CD4-positive, CD25-positive, alpha-beta regulatory T cell (primary cell): ENCODE measurements around the gene CCL25. TPM values are rescaled to one million over a fixed set of nuclear protein-coding genes. Genes with fewer than 3 reads are reported as not detected.

Experiments used
- ATAC-seq, 2 donors: fragments of 150-1000 bp; cut with Tn5 transposase; one replicate each; pipeline ENCODE4 v1.10.0; 2021; ENCODE audit warnings: low read depth in 2 of 2, moderate number of reproducible peaks in 2 of 2, moderate library complexity in 1 of 2
- DNase-seq, 3 donors: peaks; one replicate each; pipeline versions ENCODE4 v3.0.0 to v3.0.0-alpha.2; 2012 to 2022; ENCODE audit warnings: mixed read lengths in 1 of 3
- H3K27ac ChIP-seq: one replicate; pipeline ENCODE4 v1.7.0; 2013; ENCODE audit warnings: mild to moderate bottlenecking, low read length; ENCODE audit not compliant: insufficient read depth, poor library complexity, severe bottlenecking
- H3K27me3 ChIP-seq: one replicate; pipeline ENCODE4 v1.7.0; 2013; ENCODE audit warnings: low read length; ENCODE audit not compliant: control insufficient read depth, insufficient read depth
- H3K36me3 ChIP-seq: one replicate; pipeline ENCODE4 v1.7.0; 2013; ENCODE audit warnings: mild to moderate bottlenecking, low read length, moderate library complexity; ENCODE audit not compliant: control insufficient read depth, insufficient read depth
- H3K4me1 ChIP-seq: 2 replicates; pipeline ENCODE4 v1.7.0; 2013; ENCODE audit warnings: mild to moderate bottlenecking, low read length; ENCODE audit not compliant: insufficient read depth, control insufficient read depth, poor library complexity, severe bottlenecking
- H3K4me3 ChIP-seq: one replicate; pipeline ENCODE4 v1.7.0; 2013; ENCODE audit warnings: low read depth, mild to moderate bottlenecking, low read length, moderate library complexity
- H3K9me3 ChIP-seq, 2 experiments: 1 replicate in 1 of 2; 2 replicates in 1 of 2; pipeline ENCODE4 v1.7.0; 2013; ENCODE audit warnings: low read length in 2 of 2, mild to moderate bottlenecking in 1 of 2, moderate library complexity in 1 of 2; ENCODE audit not compliant: control insufficient read depth in 2 of 2
- H3K27ac Mint-ChIP-seq, 3 donors: one replicate each; pipeline ENCODE4 v1.8.0; 2020 to 2022; ENCODE audit warnings: mild to moderate bottlenecking in 3 of 3, mixed read lengths in 3 of 3, moderate library complexity in 2 of 3
- H3K27me3 Mint-ChIP-seq: one replicate; pipeline ENCODE4 v1.8.0; 2022; ENCODE audit warnings: mild to moderate bottlenecking, mixed read lengths
- H3K36me3 Mint-ChIP-seq: one replicate; pipeline ENCODE4 v1.8.0; 2020; ENCODE audit warnings: mixed read lengths
- H3K4me1 Mint-ChIP-seq, 4 donors: one replicate each; pipeline ENCODE4 v1.8.0; 2020 to 2022; ENCODE audit warnings: mixed read lengths in 4 of 4, mild to moderate bottlenecking in 1 of 4
- H3K4me3 Mint-ChIP-seq, 4 donors: one replicate each; pipeline ENCODE4 v1.8.0; 2020 to 2022; ENCODE audit warnings: mild to moderate bottlenecking in 4 of 4, mixed read lengths in 4 of 4, moderate library complexity in 3 of 4
- H3K9me3 Mint-ChIP-seq, 7 donors: one replicate each; pipeline ENCODE4 v1.8.0; 2020 to 2022; ENCODE audit warnings: mixed read lengths in 7 of 7, mild to moderate bottlenecking in 3 of 7, moderate library complexity in 2 of 7
- polyA plus RNA-seq, 4 donors: library from polyadenylated mRNA; unstranded; fragments of 300-500 nt; fragmentation: Illumina TruSeq; gene quantifications; one replicate each; pipeline ENCODE4 v1.2.3, GENCODE V29; 2021
- total RNA-seq: library from RNA; stranded (reverse); gene quantifications from one replicate; pipeline ENCODE4 v1.2.3, GENCODE V29; 2022

CCL25 gene
- total and polyA plus RNA-seq, 5 donors from 2014 or later: 0.48 TPM; not detected in 4

DNA sequence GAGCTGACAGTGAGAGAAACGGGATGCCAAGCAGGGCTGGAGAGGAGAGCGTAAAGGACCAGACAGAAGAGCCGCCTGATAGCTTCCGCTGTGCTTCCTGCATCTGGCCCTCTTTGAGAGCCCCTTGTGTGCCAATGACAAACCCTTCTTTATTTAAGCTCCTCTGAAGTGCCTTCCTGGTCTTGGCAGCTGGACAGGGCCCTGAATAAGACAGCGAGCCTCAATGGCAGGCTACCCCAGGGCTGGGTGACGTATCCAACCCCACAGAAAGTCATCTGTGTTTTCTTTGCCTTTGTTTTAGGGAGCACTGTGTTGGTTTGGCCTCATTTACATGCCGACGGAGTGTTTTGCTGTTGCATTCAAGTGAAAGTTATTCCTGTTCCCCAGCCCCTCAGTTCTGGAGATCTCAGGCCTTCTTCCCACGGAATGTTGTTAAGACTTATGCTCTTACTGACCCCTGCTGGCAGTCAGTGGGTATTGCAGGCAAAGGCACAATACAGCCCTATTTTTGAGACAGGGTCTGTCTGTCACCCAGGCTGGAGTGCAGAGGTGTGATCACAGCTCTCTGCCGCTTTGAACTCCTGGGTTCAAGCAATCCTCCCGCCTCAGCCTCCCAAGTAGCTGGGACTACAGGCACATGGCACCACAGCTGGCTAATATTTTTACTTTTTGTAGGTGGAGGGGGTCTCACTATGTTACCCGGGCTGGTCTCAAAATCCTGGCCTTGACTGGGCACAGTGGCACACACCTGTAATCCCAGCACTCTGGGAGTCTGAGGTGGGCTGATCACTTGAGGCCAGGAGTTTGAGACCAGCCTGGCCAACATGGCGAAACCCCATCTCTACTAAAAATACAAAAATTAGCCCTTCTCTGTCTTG is 16.8 kb downstream of the CCL25 start:
- no peak overlapping the region for H3K27ac ChIP-seq
- Mint-ChIP-seq H3K9me3 (peaks cover 0 to 25% (median 9%) of the 10 kb centered on the region in 7 donors), H3K4me3 (no peak overlapping the region), H3K27ac (no peak overlapping the region), H3K27me3 (no peaks in the 10 kb centered on the region), H3K4me1 (no peaks in the 10 kb centered on the region), H3K36me3 (no peaks in the 10 kb centered on the region)
- H3K4me1 ChIP-seq: no peaks in the 10 kb centered on the region
- peaks cover 12 to 20% of the 10 kb centered on the region in 2 experiments for H3K9me3 ChIP-seq
- DNase-seq (peak in 1 of 3 donors; percentile 19), ATAC-seq (no peak)
- H3K36me3 ChIP-seq: no peaks in the 10 kb centered on the region
- no peak overlapping the region for H3K4me3 ChIP-seq
- H3K27me3 ChIP-seq: no peaks in the 10 kb centered on the region

DNA sequence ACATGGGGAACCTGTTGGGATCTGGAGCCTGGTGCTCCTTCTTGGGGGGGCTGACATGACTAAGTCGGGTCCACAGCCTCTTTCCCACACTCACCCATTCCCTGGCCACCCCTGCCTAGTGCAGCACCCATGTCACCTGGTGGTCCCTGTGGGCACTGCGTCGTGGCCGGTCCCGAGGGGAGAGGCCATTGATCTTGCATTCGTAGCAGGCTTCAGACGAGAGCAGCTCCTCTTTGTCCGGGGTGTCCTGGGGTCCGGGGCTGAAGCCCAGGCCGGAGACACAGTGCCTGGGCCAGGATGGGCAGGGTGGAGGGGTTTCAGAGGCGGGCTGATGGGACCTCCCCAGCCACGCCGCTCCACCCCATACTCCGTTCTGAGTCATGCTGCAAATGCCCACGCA is 19.4 kb downstream of the CCL25 start:
- ATAC-seq (no peak), DNase-seq (no peak)
- H3K27ac ChIP-seq: no peak overlapping the region
- no peaks in the 10 kb centered on the region for H3K4me1 ChIP-seq
- H3K9me3 ChIP-seq: peaks cover 12 to 20% of the 10 kb centered on the region in 2 experiments
- no peak overlapping the region for H3K4me3 Mint-ChIP-seq
- no peak overlapping the region for H3K27ac Mint-ChIP-seq
- H3K36me3 Mint-ChIP-seq: no peaks in the 10 kb centered on the region
- H3K4me1 Mint-ChIP-seq: no peaks in the 10 kb centered on the region
- no peaks in the 10 kb centered on the region for H3K36me3 ChIP-seq
- H3K27me3 Mint-ChIP-seq: no peaks in the 10 kb centered on the region
- H3K9me3 Mint-ChIP-seq: peaks cover 0 to 25% (median 9%) of the 10 kb centered on the region in 7 donors
- H3K27me3 ChIP-seq: no peaks in the 10 kb centered on the region
- H3K4me3 ChIP-seq: no peak overlapping the region

DNA sequence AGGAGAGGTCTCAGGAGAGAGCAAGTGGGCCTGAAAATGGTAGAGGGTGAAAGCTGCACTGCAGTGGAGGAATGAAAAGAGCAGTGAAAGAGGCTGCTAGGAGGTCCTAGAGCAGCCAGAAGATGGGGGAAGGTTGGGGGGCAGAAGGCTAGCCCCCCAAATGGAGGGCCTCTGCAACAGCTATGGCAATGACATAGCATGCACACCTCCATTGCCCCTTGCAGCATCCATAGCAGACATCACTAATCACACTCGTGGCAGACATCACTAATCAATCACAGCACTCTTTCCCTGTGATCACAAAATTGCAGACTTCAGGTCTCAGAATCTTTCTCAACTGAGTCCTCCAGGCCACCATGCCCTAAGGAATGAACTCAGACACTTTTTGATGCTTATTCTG is 21.9 kb downstream of the CCL25 start:
- H3K9me3 ChIP-seq: peaks cover 9 to 11% of the 10 kb centered on the region in 2 experiments
- no peak overlapping the region for H3K27ac ChIP-seq
- H3K36me3 Mint-ChIP-seq: no peaks in the 10 kb centered on the region
- peaks cover 0 to 16% (median 7%) of the 10 kb centered on the region in 7 donors for H3K9me3 Mint-ChIP-seq
- no peaks in the 10 kb centered on the region for H3K27me3 ChIP-seq
- no peak overlapping the region for H3K4me3 Mint-ChIP-seq
- no peaks in the 10 kb centered on the region for H3K4me1 Mint-ChIP-seq
- ATAC-seq: no peak
- no peak overlapping the region for H3K4me3 ChIP-seq
- no peaks in the 10 kb centered on the region for H3K36me3 ChIP-seq
- no peaks in the 10 kb centered on the region for H3K4me1 ChIP-seq
- no peak overlapping the region for H3K27ac Mint-ChIP-seq
- no peak for DNase-seq
- no peaks in the 10 kb centered on the region for H3K27me3 Mint-ChIP-seq

DNA sequence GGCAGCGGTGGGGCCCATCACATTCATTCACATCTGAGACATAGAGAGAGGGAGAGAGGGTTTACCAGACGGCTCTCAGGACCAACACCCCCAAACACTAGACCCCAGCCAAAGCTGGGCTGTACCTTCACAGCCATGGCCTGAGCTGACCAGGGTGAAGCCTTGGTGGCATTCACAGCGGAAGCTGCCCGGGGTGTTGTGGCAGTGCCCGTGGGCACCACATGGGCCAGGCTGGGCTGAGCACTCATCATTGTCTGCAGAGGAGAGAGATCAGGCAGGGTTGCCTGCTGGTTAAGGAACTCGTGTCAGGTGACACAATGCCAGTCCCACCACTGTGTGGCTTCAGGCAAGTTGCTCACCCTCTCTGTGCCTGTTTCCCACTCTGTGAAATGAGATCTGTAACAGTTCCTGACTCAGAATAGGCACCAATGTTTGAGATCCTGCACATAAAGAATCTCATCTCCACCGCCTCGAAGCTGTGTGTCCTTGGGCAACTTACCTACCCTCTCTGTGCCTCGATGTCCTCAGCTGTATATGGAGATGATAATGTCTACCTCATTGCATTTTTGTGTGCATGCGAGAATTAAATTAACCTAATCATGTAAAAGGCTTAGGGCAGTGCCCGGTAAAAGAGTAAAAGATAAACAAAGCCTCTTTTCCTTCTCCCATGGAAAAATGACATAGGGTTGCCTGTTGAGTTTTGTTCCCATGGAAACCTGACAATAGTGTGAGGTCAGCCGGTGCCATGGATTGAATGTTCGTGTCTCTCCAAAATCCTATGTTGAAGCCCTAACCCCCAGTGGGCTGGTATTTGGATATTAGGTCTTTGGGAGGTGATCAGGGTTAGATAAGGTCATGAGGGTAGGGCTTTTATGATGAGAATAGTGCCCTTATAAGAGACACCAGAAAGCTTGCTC is 22.9 kb downstream of the CCL25 start:
- Mint-ChIP-seq H3K4me3 (no peak overlapping the region), H3K9me3 (peaks cover 0 to 7% (median under 1%) of the 10 kb centered on the region in 7 donors), H3K27ac (no peak overlapping the region), H3K4me1 (no peaks in the 10 kb centered on the region), H3K36me3 (no peaks in the 10 kb centered on the region), H3K27me3 (peaks cover 4% of the 10 kb centered on the region)
- H3K4me1 ChIP-seq: no peaks in the 10 kb centered on the region
- H3K9me3 ChIP-seq: peaks cover under 1 to 2% of the 10 kb centered on the region in 2 experiments
- no peak for DNase-seq
- no peak overlapping the region for H3K4me3 ChIP-seq
- no peak overlapping the region for H3K27ac ChIP-seq
- H3K27me3 ChIP-seq: no peaks in the 10 kb centered on the region
- no peak for ATAC-seq
- H3K36me3 ChIP-seq: no peaks in the 10 kb centered on the region

DNA sequence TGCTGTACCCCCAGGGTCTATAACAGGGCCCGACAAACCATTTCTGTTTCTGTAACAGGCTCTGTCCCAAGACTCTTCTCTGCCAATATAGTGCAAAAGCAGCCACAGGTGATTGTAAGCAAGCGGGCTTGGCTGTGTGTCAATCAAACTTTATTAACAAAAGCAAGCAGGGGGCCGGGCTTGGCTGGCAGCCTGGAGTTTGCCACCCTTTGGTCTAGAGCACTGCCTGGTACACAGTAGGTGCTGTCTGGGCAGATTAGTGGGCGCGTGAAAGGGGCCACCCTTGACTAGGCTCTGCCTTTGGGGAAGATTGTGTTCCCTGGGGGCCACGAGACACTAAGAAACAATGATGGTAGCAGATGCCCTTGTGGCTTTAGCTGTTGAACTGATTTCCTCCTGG is 27.4 kb downstream of the CCL25 start:
- H3K9me3 ChIP-seq: no peaks in the 10 kb centered on the region
- Mint-ChIP-seq H3K9me3 (peaks cover 0 to 2% (median 0%) of the 10 kb centered on the region in 7 donors), H3K27me3 (peaks cover 4% of the 10 kb centered on the region), H3K4me1 (no peaks in the 10 kb centered on the region), H3K4me3 (no peak overlapping the region), H3K27ac (no peak overlapping the region), H3K36me3 (no peaks in the 10 kb centered on the region)
- H3K36me3 ChIP-seq: no peaks in the 10 kb centered on the region
- ATAC-seq (no peak), DNase-seq (no peak)
- H3K27ac ChIP-seq: no peak overlapping the region
- H3K27me3 ChIP-seq: no peaks in the 10 kb centered on the region
- H3K4me3 ChIP-seq: no peak overlapping the region
- H3K4me1 ChIP-seq: no peaks in the 10 kb centered on the region

DNA sequence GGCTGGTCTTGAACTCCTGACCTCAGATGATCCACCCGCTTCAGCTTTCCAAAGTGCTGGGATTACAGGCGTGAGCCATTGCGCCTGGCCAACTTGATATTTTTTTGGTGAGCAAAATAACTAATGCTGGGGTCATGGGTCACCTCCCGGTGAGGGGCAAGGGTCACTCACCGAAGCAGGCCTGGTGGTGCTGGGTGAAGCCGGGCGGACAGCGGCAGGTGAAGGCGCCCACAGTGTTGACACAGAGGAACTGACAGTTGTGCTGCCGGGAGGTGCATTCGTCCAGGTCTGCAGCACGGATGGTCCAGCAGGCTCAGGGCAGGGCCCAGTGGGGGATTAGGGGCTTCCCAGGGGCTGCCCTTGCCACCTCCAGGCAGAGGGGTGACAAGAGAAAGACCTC is 28.3 kb downstream of the CCL25 start:
- DNase-seq: no peak
- ATAC-seq: no peak
- H3K9me3 Mint-ChIP-seq: peaks cover 0 to 2% (median 0%) of the 10 kb centered on the region in 7 donors
- no peak overlapping the region for H3K27ac ChIP-seq
- H3K27ac Mint-ChIP-seq: no peak overlapping the region
- H3K4me1 ChIP-seq: no peaks in the 10 kb centered on the region
- H3K27me3 ChIP-seq: no peaks in the 10 kb centered on the region
- H3K4me3 Mint-ChIP-seq: peak overlapping the region in 1 of 4 donors; percentile 63
- H3K36me3 Mint-ChIP-seq: no peaks in the 10 kb centered on the region
- no peaks in the 10 kb centered on the region for H3K9me3 ChIP-seq
- H3K4me1 Mint-ChIP-seq: peaks cover 0 to 5% (median 0%) of the 10 kb centered on the region in 4 donors
- H3K36me3 ChIP-seq: no peaks in the 10 kb centered on the region
- H3K4me3 ChIP-seq: no peak overlapping the region
- H3K27me3 Mint-ChIP-seq: peaks cover 4% of the 10 kb centered on the region

DNA sequence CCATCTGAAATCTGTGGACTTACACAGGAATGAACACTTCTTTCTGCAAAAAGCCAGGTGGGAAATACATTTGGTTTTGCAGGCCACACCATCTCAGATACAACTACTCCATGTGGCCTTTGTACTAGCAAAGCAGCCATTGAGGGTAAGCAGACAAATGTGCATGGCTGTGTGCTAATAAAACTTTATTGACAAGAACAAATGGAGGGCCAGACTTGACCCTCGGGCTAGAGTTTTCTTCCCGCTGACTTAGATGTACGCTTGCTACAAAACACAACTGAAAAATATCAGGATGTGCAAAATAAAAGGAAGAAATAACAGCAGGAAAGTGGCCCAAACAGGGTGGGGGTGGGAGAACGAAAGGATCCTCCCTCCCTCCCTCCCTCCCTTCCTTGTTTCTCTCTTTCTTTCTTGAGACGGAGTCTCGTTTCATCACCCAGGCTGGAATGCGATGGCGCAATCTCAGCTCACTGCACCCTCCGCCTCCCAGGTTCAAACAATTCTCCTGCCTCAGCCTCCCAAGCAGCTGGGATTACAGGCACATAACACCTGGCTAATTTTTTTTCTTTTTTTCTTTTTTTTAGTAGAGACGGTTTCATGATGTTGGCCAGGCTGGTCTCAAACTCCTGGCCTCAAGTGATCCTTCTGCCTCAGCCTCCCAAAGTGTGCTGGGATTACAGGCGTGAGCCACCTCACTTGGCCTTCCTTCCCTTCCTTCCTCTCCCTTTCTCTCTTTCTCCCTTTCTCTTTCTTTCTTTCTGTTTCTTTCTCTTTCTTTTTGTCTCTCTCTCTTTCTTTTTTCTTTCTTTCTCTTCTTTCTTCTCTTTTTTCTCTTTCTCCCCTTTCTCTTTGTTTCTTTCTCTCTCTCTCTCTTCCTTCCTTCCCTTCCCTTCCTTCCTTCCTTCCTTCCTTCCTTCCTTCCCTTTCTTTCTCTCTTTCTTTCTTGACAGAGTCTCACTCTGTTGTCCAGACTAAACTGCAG is 29.3 kb downstream of the CCL25 start:
- peaks cover 0 to 2% (median 0%) of the 10 kb centered on the region in 7 donors for H3K9me3 Mint-ChIP-seq
- no peaks in the 10 kb centered on the region for H3K9me3 ChIP-seq
- H3K36me3 ChIP-seq: no peaks in the 10 kb centered on the region
- H3K4me1 Mint-ChIP-seq: peaks cover 0 to 5% (median 0%) of the 10 kb centered on the region in 4 donors
- no peak overlapping the region for H3K27ac Mint-ChIP-seq
- no peak overlapping the region for H3K4me3 Mint-ChIP-seq
- H3K27me3 ChIP-seq: no peaks in the 10 kb centered on the region
- H3K36me3 Mint-ChIP-seq: no peaks in the 10 kb centered on the region
- H3K27me3 Mint-ChIP-seq: peaks cover 4% of the 10 kb centered on the region
- ATAC-seq: no peak
- no peak overlapping the region for H3K4me3 ChIP-seq
- DNase-seq: no peak
- H3K4me1 ChIP-seq: no peaks in the 10 kb centered on the region
- H3K27ac ChIP-seq: no peak overlapping the region
